HG03439 (cell line): ENCODE results near the gene SLC12A8.

ENCODE experiments used
- ATAC-seq: cut with Tn5 transposase; IDR thresholded peaks from one replicate; pipeline ENCODE4 v1.9.1; 2021; ENCODE audit warnings: mild to moderate bottlenecking, moderate library complexity; ENCODE audit not compliant: unreplicated experiment

Gene SLC12A8

DNA sequence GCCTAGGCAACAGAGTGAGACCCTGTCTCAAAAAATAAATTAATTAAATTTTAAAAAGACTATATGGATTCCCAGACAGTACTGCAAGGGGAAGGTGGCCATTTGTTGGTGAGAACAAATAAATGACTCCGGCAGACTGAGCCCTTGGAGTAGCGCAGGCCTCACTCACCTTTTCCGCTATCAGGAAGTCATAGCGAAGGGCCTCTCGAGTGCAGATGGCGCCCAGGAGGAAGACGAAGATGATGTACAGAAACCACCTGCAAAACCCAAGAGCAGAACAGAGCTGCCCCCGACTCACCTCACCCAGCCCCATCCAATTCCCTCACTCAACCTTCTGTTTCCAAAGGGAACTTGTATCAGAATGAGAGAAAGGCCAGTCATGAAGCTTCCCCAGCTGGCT, 93.9 kb downstream of the SLC12A8 start:
- ATAC-seq: no peak

DNA sequence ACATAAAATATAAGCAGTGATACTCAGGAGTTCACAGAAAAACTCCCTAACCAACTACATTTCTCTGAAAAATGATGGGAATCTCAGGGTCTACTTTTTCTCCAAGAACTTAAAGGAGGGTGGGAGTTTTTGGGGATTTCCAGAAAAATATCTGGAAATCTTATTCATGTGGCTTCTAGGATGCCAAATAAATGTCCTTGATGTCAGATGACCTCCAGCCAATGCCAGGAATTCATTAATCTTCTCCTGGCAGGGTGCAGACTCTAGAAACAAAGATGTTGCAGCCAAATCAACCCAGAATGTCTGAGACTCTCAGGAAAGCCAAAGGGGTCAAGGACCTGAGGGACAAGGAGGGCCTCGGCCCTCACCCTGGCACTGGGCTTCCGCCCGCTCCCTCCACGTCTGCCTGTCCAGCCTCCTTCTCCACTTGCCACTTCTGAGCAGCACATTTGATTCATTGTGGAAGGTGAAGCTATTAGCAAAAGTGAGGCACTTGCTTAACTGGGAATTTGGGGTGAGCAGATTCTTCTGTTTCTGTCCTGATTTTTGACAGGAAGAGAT, 94.8 kb downstream of the SLC12A8 start:
- no peak for ATAC-seq

DNA sequence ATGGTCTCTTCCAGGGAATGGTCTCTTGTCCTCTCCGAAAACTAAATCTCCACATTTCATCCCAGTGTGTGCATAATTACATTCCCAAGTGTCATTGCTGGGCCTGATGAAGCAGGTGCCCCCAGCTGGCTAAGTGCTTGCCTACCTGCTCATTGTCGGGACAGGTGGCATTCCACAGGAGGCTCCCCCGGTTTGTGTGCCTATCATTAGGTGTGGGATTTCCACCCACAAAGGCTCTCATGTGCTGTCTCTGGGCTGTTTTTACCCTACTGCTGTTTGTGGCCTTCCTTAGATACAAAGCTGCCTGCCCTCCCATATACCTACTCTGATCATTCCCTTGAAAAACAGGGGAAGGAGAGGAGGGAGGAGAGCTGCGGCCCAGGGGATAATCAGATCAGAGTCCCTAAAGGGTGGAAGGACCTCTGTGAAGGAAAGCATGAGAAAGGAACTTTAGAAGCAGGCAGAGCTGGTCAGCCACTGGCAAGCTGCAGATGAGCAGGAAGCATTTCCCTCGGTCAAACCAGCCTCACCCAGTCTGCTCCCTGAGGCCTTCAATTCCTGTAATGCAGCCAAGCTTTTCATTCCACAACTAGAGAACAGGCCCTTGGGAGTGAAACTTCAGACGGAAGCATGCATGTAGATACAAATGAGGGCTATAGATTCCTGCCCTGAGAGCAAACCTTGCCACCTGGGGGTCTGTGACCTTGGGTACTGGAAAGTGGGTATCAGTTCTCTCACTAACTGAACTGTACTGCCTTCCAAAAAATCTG, 96.1 kb downstream of the SLC12A8 start:
- ATAC-seq: no peak

DNA sequence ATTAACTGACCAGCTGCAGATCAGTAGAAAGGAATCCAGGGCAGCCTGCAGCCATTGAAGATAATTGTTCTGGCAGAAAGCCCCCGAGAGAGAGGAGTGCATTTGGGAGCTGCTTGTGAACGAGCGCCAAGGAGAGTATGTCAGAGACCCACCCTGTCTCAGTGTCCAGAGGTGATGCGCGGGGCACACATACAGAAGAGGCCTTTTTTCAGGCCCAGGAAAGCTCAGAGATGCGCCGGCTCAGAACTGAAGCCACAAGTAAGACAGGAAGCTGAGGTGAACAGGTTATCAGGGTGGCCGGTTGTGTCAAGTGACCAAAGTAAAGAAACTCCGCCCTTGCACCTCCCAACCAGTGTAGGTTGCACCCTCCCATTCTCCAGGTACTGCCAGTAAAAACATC, 96.9 kb downstream of the SLC12A8 start:
- no peak for ATAC-seq

DNA sequence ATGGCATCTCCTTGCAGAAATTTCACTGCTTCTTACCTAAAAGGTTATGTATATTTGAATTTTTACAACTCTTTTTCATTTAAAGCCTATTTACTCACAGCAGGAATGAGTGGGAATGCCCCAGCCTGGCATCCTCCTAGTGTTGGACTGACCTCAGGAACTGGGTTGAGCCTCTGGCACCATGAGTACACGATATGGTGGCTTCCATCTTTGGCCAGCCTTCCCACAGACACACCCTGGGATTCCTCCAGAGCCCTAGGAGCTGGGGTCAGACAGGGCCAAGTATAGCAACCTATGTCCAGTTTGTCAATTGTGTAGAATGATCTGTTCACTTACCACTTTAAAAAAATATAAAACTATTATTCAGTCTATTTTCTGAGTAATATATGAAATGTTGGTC, 99.6 kb downstream of the SLC12A8 start:
- no peak for ATAC-seq

DNA sequence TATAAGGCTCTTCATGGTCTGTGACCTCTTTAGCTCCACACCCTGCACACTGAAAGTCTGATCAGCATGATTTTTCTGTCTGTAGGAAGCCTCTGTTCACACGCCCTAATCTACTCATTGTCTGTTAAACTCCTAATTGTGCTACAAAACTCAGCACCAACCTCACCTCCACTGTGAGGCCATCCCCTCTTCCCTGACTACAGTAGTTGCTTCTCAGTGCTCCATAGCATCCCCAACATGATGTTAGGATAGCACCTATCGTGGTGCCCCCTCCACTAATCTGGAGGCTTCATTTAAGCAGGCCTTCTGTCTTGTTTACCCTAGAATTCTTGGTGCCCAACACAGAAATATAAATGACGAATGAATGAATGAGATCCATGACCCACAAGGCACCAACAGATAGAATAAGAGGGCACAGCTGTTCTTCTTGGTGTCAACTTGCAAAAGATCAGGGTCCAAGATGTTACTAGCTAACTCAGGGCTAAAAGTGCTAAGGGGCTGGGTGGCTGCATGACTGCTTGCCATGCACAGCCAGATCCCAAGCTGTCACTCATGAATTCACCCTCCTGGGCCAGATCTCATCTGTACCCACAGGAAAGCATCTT, 101.6 kb downstream of the SLC12A8 start:
- ATAC-seq: no peak

DNA sequence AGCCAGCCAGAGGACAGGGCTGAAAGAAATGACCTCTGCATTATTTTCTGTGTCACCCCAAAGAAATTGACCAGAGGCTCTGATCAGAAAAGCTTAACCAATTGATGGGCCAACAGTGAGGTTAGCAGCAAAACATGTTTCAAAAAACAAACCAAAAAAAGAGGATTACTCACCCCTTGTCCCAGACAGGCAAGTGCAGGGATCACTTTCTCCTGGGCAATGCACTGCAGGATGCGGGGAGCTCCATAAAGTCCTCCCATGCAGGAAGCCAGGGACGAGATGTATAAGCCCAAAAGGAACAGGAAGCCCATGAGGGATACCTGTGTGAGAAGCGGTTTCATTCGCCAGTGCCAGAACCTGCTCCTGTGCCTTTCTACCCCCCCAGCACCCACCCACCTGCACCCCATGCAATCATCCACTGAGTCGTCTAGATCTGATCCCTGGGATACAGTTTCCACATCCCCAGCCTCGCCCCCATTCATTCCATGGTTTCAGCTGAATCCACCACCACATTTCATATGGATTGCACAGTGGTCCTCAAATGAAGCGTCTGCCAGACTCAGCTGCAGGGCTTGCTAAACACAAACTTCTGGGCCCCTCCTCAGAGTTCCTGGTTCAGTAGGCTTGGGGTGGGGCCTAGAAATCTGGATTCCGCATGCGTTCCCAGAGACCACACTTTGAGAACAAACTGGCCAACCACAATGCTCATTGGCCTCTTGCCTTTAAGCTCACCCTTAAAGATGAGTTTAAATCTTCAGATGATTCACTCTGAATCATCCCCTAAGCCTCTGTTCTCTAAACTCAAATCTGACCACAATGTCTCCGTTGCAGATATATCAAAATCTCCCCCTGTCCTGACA, 102.3 kb downstream of the SLC12A8 start:
- ATAC-seq: no peak

DNA sequence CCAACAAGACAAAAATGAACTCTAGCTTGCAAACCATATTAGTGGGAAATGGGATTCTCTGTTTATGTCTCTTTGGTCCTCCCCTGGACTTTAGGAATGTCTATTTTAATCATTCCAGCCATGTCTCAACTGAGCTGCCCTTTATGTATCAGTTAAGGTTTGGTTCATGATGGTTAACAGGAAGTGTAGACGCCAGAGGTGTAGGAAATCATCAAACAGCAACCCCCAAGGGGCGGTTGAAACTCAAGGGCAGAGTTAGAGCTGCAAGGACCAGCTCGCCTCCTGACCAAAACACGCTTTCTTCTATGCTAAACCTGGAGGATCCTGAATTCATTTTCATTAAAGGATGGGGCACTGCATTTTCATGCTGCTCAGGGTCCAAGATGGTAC, 103.0 kb downstream of the SLC12A8 start:
- no peak for ATAC-seq

DNA sequence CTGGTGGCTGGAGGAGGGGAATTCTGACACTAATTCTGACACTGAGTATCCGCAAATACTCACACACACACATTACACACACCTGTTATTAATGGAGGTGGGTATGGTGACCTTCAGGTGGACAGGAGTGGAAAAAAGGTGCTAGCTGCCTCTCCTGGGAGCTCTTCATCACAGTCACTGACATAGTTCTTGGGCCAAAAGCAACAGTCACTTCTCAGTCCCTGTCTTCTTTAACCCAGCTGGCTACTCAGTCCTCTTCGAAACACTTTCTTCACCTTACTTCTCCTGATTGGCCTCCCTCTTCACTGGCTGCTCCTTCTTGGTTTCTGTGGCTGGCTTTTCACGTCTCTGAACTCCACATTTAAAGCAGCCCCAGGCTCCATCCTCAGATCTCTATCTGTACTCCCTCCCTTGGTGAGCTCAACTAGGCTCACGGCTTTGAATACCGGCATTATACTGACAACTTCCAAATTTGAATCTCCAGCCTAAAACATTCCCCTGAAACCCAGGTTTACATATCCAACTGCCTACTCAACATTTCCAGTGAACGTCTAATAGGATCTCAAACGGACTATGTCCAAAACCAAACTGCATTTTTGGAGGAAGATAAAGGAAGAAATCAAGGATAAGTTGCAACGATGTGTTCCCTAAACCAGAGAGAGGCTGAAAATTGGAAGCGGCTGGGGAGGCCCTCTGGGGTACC, 103.6 kb downstream of the SLC12A8 start:
- no peak for ATAC-seq

DNA sequence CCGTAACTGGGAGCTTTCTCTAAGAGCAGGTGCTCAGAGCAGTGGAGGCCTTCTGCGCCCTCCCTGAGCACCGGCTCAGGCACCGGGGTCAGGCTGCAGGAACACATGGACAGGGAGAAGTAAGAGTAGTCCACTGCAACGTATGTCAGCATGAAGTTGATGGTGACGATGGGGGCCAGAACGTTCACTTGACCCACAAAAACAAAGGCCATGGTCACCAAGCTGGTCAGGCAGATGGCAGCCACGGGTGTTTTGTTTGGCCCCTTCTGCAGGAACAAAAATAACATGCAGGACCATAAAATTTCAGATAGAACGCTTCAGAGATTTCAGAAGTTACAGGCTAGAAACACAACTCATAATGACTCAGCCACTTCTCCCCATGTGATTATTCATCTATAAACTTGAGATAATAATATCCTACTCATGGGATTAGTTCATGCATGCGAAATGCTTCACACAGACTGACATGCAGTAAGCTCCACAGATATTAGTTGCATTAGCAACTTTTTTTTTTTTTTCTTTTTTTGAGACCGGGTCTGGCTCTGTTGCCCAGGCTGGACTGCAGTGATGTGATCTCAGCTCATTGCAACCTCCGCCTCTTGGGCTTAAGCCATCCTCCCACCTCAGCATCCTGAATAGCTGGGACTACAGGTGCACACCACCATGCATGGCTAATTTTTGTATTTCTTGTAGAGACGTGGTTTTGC, 104.5 kb downstream of the SLC12A8 start:
- ATAC-seq: peak; percentile 45

DNA sequence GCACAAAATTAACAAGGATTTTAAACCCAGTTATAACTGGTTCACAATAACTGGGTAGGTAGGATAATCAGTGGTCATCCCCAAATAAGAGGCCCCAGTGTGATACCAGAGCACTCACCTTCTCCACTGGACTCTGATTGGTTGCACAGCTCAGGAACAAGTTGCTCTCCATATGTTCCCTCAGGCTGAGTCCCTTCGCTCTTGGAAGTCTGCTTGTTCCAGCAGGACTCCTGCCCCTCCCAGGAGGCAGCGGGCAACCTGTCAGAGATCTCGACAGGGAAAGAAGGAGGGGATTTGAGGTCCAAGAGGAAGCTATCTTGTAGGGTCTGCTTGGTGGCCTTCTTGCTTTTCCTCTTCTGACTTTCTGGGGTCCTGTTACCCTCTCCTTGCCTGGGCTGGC, 105.2 kb downstream of the SLC12A8 start:
- no peak for ATAC-seq

DNA sequence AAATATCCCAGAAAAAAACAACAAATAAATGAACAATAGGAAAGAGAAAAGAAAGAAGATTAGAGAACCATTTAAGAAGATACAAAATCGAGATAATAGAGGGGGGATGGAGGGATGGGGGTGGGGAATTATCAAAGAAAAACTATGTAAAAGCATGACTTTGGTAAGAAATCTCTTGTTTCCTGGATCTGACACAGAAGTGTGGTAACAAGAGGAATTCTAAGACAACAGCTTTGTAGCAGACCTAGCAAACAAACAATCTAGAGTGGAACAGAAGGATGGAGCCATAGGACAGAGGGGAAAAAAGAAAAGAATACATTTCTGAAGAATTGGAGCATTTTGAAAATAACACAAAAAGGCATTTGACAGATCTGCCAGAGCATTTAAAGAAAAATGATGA, 107.4 kb downstream of the SLC12A8 start:
- ATAC-seq: no peak

DNA sequence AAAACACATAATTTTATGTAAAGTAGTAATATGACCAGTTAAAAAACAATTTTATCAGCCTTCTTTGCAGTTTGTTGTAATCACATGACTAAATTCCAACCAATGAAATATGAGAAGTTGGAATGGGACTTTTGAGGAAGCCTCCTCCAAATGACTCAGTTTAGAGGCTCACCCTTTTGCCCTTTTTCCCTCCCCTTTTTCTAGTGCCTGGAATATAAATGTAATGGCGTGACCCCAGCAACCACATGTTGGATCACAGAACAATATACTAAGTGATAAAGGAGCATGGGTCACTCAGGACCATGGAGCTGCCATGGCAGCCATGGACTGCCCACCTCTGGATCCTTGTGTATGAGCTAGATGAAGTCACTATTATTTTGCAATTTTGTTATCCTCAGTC, 107.9 kb downstream of the SLC12A8 start:
- no peak for ATAC-seq

DNA sequence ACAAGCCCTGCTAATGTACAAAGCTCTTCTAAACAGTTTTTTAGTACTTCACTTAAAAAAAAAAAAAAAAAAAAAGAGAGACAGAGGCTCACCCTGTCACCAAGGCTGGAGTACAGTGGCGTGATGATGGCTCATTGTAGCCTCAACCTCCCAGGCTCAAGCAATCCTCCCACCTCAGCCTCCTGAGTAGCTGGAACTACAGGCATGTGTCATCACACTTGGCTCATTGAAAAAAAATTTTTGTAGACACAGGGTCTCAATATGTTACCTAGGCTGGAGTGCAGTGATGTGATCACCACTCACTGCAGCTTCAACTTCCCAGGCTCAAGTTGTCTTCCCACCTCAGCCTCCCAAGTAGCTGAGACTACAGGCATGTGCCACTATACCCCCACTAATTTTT, 109.1 kb downstream of the SLC12A8 start:
- ATAC-seq: no peak

DNA sequence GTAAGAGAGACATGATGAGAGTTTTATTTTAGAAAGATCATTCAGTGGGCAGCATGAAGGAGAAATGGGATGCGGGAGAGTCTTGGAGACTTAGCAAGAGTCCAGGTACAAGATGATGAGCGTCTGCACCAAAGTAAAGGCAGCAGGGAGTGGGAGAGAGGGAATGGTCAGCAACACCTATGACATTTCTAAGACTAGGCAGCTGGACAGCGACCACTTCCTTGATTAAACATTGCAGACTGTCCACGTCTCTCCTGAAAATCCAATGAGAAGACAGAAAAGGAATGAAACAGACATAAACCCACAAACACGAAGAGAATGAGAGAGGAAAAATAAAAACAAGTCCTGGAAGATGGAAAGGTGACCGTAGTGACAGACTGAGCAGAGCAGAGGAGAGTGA, 110.1 kb downstream of the SLC12A8 start:
- ATAC-seq: no peak

DNA sequence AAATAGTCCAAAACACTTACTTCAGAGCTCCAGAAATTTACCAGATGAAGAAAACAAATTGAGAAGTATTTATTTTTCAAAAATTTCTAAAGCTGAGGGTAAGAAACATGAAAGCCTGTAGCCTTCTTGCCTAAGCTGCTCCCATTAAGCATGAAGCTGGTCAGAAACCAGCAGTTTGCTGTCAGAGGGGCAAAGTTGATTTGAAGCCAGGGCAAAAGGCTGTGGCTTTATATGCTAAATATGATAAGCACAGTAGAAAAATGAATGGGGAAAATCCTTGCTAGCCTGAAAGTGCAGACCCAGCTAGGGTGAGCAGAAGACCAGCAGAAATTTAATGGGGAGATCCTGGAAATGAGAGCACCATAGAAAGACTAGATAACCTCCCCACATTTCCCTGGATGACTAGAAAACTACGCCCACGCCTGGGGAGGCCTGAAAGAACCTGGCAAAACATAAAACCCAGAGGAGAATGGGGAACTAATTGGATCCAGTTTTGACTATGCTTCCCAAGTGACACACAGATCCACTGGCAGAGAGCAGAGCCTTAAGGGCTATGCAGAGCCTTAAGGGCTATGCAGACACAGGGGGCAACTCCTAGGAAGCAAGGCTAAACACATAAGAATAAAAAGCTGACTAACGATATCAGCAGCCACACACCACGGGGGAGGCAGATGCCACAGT, 113.8 kb downstream of the SLC12A8 start:
- ATAC-seq: no peak

DNA sequence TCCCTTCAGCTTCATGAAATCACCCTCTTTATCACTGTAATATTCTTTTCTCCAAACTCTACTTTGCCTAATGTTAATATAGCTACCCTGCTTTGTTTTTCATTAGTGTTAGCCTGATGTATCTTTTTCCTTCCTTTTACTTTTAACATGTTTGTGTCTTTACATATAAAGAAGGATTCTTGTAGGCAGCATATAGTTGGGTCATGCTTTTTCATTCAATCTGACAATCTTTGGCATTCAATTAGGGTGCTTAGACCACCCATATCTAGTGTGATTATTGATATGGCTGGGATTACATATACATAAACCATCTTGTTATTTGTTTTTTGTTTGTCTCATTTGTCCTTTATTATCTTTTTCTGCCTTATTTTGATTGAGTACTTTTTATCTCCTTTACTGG, 121.9 kb downstream of the SLC12A8 start:
- ATAC-seq: no peak

DNA sequence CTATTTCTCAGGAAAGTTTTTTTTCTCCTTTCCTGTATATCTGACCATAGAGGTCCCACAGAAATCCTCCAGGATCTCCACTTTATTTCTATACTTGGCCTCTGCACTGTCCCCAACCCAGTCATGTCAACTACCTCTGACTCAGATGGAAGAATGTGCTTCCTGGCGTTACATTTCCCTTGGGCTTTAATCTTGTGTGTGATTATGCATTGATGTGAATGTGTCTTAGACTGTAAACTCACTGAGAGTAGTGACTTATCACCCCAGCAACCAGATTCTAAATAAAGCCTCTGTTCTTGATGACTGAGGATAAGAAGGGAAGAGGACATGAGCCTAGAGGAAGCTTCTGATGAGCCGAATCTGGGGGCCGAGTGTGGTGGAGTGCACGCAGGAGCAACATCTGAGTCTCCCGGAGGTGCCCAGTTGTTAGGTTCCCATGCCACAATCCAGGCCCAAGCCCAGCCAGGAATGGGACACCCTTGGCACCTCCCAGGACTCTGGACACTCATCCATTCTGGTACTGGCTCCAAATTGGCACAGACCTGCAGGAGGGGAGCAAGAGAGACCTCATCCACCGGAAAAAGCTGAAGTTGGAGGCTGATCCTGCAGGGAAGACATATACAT, 124.7 kb downstream of the SLC12A8 start:
- ATAC-seq: no peak

DNA sequence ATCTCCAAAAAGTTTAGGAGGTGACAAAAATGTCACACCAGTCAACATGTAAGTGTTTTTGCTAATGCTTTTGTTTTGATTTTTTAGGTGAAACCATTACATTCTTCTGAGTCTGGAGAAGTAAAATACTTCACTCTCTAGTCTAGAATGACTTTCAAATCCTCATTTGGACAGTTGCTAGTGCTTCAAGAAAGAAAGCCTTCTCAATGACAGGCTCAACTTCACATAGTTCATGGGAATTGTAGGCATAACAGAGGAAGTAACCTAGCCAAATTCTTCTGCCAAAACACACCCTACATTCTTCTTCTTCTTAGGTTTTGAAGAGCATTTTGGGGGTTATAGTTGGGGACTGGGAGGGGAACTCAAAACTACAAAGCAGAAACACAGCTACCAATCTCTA, 127.4 kb downstream of the SLC12A8 start:
- ATAC-seq: no peak
